ENCODE results near the gene AGFG2. TPM values are rescaled to one million over a fixed set of nuclear protein-coding genes. Genes with fewer than 3 reads are reported as not detected.
A peak's percentile ranks its signal among the peaks of the same experiment; 100 is the strongest.

The AGFG2 gene
- total RNA-seq, 1 donor: 9.4 TPM

- TF ChIP-seq CTCF (IDR thresholded peaks at IDR 0.05; ENCODE audit: extremely low read depth, low read depth, low read length): no peak
- Histone ChIP-seq H3K4me3 (ENCODE audit: insufficient read depth, low read length) (no peak overlapping the region), H3K27me3 (ENCODE audit: insufficient read depth, low read length) (peaks cover 2% of the 10 kb centered on the region), H4K20me1 (ENCODE audit: insufficient read depth, low read length) (peaks cover 6% of the 10 kb centered on the region), H3K9me3 (ENCODE audit: low read depth, low read length) (no peaks in the 10 kb centered on the region), H3K27ac (ENCODE audit: low read depth, low read length) (no peak overlapping the region), H3K79me2 (ENCODE audit: insufficient read depth, low read length) (no peaks in the 10 kb centered on the region), H3K4me1 (ENCODE audit: insufficient read depth, low read length) (peaks cover 6% of the 10 kb centered on the region), H3K36me3 (ENCODE audit: insufficient read depth, low read length) (peaks cover 23% of the 10 kb centered on the region), H2AFZ (ENCODE audit: low read length) (no peak overlapping the region), H3K4me2 (ENCODE audit: insufficient read depth, low read length) (no peak overlapping the region)
- DNase-seq (ENCODE audit: insufficient read length, low spot score, missing footprints): peak; percentile 29
Observed at GRCh38 chr7:100574362-100575205, 35.6 kb downstream of the AGFG2 start.

DNA sequence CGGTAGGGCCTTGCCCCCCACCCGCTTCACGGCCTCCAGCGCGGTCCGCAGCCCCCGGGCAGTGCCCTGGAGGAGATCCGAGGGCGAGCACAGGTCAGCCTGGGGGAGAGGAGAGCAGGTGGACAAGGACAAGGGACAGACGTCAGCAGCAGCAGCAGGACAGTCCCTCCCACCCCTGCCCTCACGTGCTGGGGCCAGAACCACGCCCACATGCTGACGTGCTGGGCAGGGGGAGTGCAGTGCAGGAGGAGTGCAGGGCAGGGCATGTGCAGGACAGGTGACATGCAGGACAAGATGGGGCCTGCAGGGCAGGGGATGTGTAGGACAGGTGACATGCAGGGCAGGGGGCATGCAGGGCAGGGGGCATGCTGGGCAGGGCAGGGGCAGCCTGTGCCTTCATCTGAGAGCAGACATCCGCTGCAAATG lies 36.2 kb downstream of the AGFG2 start:
- peak; percentile 58 for DNase-seq (ENCODE audit: insufficient read length, low spot score, missing footprints)
- no peak overlapping the region for H2AFZ ChIP-seq (ENCODE audit: low read length)
- TF ChIP-seq CTCF (IDR thresholded peaks at IDR 0.05; ENCODE audit: extremely low read depth, low read depth, low read length): no peak
- H3K27me3 ChIP-seq (ENCODE audit: insufficient read depth, low read length): peaks cover 2% of the 10 kb centered on the region
- H3K4me3 ChIP-seq (ENCODE audit: insufficient read depth, low read length): no peak overlapping the region
- no peak overlapping the region for H3K27ac ChIP-seq (ENCODE audit: low read depth, low read length)
- no peaks in the 10 kb centered on the region for H3K79me2 ChIP-seq (ENCODE audit: insufficient read depth, low read length)
- H3K4me2 ChIP-seq (ENCODE audit: insufficient read depth, low read length): no peak overlapping the region
- peaks cover 29% of the 10 kb centered on the region for H3K36me3 ChIP-seq (ENCODE audit: insufficient read depth, low read length)
- peaks cover 11% of the 10 kb centered on the region for H4K20me1 ChIP-seq (ENCODE audit: insufficient read depth, low read length)
- no peaks in the 10 kb centered on the region for H3K4me1 ChIP-seq (ENCODE audit: insufficient read depth, low read length)
- H3K9me3 ChIP-seq (ENCODE audit: low read depth, low read length): no peaks in the 10 kb centered on the region

GRCh38 chr7:100575746-100576383 lies 36.9 kb downstream of the AGFG2 start:
- H3K36me3 ChIP-seq (ENCODE audit: insufficient read depth, low read length): peaks cover 36% of the 10 kb centered on the region
- peaks cover 11% of the 10 kb centered on the region for H4K20me1 ChIP-seq (ENCODE audit: insufficient read depth, low read length)
- peak; percentile 23 for DNase-seq (ENCODE audit: insufficient read length, low spot score, missing footprints)
- peaks cover under 1% of the 10 kb centered on the region for H3K27me3 ChIP-seq (ENCODE audit: insufficient read depth, low read length)
- no peaks in the 10 kb centered on the region for H3K4me1 ChIP-seq (ENCODE audit: insufficient read depth, low read length)
- H3K4me2 ChIP-seq (ENCODE audit: insufficient read depth, low read length): no peak overlapping the region
- no peaks in the 10 kb centered on the region for H3K9me3 ChIP-seq (ENCODE audit: low read depth, low read length)
- H2AFZ ChIP-seq (ENCODE audit: low read length): no peak overlapping the region
- no peak overlapping the region for H3K27ac ChIP-seq (ENCODE audit: low read depth, low read length)
- no peak overlapping the region for H3K4me3 ChIP-seq (ENCODE audit: insufficient read depth, low read length)
- TF ChIP-seq CTCF (IDR thresholded peaks at IDR 0.05; ENCODE audit: extremely low read depth, low read depth, low read length): no peak
- peaks cover 4% of the 10 kb centered on the region for H3K79me2 ChIP-seq (ENCODE audit: insufficient read depth, low read length)

DNA sequence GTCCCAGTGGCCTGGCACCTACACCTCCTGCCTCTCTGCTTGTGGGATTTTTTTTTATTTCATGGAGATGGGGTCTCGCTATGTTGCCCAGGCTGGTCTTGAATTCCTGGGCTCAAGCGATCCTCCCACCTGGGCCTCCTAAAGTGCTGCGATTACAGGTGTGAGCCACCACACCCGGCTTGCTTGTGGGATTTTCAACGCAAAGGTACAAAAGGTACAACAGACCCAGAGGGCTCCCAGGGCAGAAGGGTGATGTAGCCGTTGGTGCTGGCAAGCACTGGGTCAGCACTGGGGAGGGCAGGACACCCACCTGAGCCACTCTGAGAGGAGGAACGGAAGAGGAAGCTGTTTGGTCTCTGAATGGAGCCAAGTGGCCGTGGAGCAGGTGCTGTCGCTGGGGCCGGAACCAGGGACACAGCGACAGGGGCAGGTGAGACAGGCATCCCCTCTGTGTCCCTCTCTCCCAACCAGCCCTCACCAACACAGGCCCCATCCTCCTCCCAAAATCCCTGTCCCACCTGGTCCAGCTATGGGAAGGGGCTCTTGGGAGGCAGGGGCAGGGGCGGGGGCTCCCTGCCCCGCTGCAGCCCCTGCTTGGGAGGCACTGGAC lies 37.5 kb downstream of the AGFG2 start:
- Histone ChIP-seq H3K36me3 (ENCODE audit: insufficient read depth, low read length) (peaks cover 42% of the 10 kb centered on the region), H3K4me1 (ENCODE audit: insufficient read depth, low read length) (no peaks in the 10 kb centered on the region), H3K4me3 (ENCODE audit: insufficient read depth, low read length) (no peak overlapping the region), H3K9me3 (ENCODE audit: low read depth, low read length) (no peaks in the 10 kb centered on the region), H4K20me1 (ENCODE audit: insufficient read depth, low read length) (peaks cover 9% of the 10 kb centered on the region), H3K27ac (ENCODE audit: low read depth, low read length) (no peak overlapping the region), H3K4me2 (ENCODE audit: insufficient read depth, low read length) (no peak overlapping the region), H3K27me3 (ENCODE audit: insufficient read depth, low read length) (no peaks in the 10 kb centered on the region), H2AFZ (ENCODE audit: low read length) (no peak overlapping the region), H3K79me2 (ENCODE audit: insufficient read depth, low read length) (peaks cover 7% of the 10 kb centered on the region)
- TF ChIP-seq CTCF (IDR thresholded peaks at IDR 0.05; ENCODE audit: extremely low read depth, low read depth, low read length): no peak
- peak; percentile 61 for DNase-seq (ENCODE audit: insufficient read length, low spot score, missing footprints)
